HUDEP-2 (cell line): Measurements from ENCODE around the gene MED9.
"Not testable (repeated sequence)": the region's sequence is repeated elsewhere in the genome, so short reads cannot be mapped to it uniquely, and the experiment has no call there.

Experiments
- DNase-seq, 76 experiments: peaks; one replicate each; lab custom pipeline; 2025; ENCODE audit not compliant: unreplicated experiment in 76 of 76; lab: John Stamatoyannopoulos, UW

Gene MED9

GRCh38 chr17:17454700-17455099, 22.1 kb upstream of the MED9 start:
- not testable (repeated sequence) for DNase-seq

- DNase-seq: no peak
Observed at GRCh38 chr17:17455173-17455572, 21.6 kb upstream of the MED9 start.

GRCh38 chr17:17456251-17456650, 20.5 kb upstream of the MED9 start:
- DNase-seq: no peak

GRCh38 chr17:17457680-17458079, 19.1 kb upstream of the MED9 start:
- no peak for DNase-seq

- DNase-seq: no peak
Observed at GRCh38 chr17:17460038-17460437, 16.8 kb upstream of the MED9 start.

GRCh38 chr17:17462048-17462824, 14.6 kb upstream of the MED9 start:
- no peak for DNase-seq

GRCh38 chr17:17463821-17464220, 13.0 kb upstream of the MED9 start:
- DNase-seq: no peak

- peak in 21 of 76 experiments; percentile 8 to 43 (median 20) for DNase-seq
Observed at GRCh38 chr17:17465878-17466277, 10.9 kb upstream of the MED9 start.

GRCh38 chr17:17466511-17466910, 10.3 kb upstream of the MED9 start:
- no peak for DNase-seq

GRCh38 chr17:17467016-17467415, 9.8 kb upstream of the MED9 start:
- no peak for DNase-seq

- peak in 23 of 76 experiments; percentile 6 to 67 (median 31) for DNase-seq
Observed at GRCh38 chr17:17467720-17468119, 9.1 kb upstream of the MED9 start.

- DNase-seq: no peak
Observed at GRCh38 chr17:17468217-17469010, 8.4 kb upstream of the MED9 start.

GRCh38 chr17:17469358-17469757, 7.4 kb upstream of the MED9 start:
- DNase-seq: no peak

- no peak for DNase-seq
Observed at GRCh38 chr17:17469996-17470395, 6.8 kb upstream of the MED9 start.

- no peak for DNase-seq
Observed at GRCh38 chr17:17472333-17472920, 4.4 kb upstream of the MED9 start.

GRCh38 chr17:17474341-17474740, 2.5 kb upstream of the MED9 start:
- no peak for DNase-seq

GRCh38 chr17:17479209-17479608, 2.4 kb downstream of the MED9 start:
- no peak for DNase-seq

- no peak for DNase-seq
Observed at GRCh38 chr17:17480593-17481148, 3.9 kb downstream of the MED9 start.

- no peak for DNase-seq
Observed at GRCh38 chr17:17481860-17482259, 5.1 kb downstream of the MED9 start.

- DNase-seq: no peak
Observed at GRCh38 chr17:17484451-17484899, 7.7 kb downstream of the MED9 start.

- DNase-seq: no peak
Observed at GRCh38 chr17:17485420-17485819, 8.6 kb downstream of the MED9 start.
